AG10803 (cell line): ENCODE measurements around the gene NSD2.

Source experiments
- DNase-seq: peaks from one replicate; pipeline ENCODE4 v3.0.0; 2010; ENCODE audit warnings: low read depth
- H3K4me3 ChIP-seq: 2 replicates; pipeline ENCODE4 v1.5.1; 2011; ENCODE audit warnings: mild to moderate bottlenecking, low read length, control low read depth
- TF ChIP-seq, protein P1 (sequence below): conservative IDR thresholded peaks from 2 replicates; pipeline ENCODE4 v1.5.1; 2011; ENCODE audit warnings: mild to moderate bottlenecking, low read length, control low read depth, inconsistent platforms

Gene NSD2

DNA sequence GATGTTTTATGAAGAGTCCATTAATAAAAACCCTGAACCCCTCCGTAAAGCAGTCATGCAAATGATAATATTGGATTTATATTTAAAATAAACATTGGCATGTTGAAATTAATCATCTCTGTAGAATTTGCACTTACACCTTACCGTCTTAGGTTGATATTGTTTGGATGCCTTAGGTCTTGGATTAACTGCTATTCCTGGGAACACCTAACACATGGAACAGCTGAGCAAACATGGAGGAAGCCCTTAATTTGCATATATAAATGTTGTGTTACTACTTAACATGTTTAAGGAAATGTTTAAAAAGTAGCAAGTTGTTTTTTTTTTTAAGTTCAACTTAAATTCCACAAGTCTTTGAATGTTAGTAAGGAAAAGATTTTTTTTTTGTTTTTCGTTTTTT lies 62.5 kb downstream of the NSD2 start:
- TF ChIP-seq, protein P1, sequence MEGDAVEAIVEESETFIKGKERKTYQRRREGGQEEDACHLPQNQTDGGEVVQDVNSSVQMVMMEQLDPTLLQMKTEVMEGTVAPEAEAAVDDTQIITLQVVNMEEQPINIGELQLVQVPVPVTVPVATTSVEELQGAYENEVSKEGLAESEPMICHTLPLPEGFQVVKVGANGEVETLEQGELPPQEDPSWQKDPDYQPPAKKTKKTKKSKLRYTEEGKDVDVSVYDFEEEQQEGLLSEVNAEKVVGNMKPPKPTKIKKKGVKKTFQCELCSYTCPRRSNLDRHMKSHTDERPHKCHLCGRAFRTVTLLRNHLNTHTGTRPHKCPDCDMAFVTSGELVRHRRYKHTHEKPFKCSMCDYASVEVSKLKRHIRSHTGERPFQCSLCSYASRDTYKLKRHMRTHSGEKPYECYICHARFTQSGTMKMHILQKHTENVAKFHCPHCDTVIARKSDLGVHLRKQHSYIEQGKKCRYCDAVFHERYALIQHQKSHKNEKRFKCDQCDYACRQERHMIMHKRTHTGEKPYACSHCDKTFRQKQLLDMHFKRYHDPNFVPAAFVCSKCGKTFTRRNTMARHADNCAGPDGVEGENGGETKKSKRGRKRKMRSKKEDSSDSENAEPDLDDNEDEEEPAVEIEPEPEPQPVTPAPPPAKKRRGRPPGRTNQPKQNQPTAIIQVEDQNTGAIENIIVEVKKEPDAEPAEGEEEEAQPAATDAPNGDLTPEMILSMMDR: no peak
- no peak for DNase-seq
- no peak overlapping the region for H3K4me3 ChIP-seq

DNA sequence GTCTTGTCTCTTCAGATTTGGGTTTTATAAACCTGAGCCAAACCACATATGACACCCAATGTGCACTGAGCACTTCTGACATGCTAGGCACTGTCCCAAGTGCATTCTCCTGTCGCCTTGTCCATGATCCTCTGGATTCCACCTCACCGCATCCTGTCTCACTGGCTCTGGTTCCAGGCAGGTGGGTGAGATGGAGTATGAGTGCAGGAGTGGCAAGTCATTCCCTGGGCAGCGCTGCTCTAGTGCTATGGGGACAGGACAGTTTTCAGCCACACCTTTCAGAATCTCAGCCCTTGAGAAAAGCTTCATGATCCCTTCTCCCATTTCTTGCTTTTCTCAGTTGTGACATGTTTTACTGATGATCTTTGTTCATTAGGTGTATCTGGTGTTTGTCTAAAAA lies 66.4 kb downstream of the NSD2 start:
- TF ChIP-seq, protein P1: no peak
- no peak for DNase-seq
- H3K4me3 ChIP-seq: no peak overlapping the region

DNA sequence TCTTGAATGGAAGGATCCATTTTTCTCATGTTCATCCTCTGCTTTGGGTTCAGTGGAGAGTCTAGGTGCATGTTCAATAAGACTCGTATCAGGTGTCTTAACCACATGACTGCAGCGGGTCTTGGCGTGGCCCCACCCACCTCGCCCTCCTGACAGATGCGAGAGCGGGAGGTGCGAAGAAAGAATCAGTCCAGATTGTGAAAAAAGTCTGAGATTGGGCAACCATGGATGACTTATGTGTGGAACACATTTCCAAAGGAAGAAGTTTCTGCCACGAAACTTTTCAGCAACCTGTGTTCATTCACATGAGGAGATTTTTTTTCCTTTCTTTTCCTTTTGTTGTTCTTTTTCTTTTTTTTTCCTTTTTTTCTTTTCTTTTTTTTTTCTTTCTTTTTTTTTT lies 66.8 kb downstream of the NSD2 start:
- TF ChIP-seq, protein P1: no peak

DNA sequence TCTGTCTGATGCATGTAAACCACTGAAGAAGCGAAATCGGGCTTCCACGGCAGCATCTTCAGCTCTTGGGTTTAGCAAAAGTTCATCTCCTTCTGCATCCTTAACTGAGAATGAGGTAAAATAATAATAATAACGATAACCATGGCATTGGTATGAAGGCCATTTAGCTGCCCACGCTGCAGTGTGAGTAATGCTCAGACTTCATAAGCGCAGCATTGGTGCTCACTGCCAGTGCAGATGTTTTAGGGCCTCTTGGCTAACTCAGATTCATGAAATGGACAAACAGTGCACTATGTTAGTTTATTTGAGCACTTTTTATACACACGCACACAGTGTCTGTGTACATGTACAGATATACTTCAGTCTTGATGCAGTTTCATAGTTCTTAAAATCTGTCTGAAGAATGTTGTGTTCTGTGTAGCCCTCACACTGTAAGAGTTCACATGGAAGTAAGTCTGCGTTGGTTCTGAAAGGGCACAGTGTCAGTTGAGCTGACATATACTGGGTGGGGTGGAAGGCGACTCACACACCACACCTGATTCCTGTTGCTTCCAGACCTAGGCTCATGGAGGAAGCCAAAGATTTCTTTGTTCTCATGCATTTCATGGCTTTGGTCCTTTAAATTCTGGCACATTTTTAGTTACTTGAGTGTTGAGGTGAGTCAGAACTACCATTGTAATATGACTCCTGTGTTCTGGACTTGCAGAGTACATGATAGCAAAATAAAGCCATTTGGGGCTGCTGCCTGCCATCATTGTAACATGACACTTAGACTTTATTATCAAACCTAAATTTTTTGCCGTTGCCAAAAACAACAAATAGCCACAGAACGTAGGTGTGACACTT lies 68.7 kb downstream of the NSD2 start:
- no peak overlapping the region for H3K4me3 ChIP-seq
- TF ChIP-seq, protein P1: no peak
- DNase-seq: peak; percentile 72

More for the DNA sequence above, 66.8 kb downstream of the NSD2 start:
- H3K4me3 ChIP-seq: no peak overlapping the region
- no peak for DNase-seq

DNA sequence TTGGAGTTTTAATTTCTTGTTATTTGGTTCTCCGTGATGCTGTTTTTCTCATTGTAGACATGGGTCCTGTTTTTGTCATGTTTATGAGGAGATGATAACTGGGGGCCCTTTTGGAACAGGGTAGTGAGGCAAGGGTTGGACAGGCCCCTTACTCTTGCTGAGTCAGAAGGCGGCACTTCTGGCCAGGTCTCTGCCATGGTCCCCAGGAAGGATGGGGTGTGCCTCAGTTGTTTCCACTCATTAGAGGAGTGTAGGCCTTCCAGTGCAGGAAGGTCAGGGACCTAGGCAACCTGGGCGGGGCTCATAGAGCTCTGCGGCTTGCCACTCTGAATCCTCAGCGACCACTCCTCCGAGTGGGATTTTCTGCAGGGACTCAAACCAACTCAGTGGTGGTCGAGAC lies 69.4 kb downstream of the NSD2 start:
- DNase-seq: no peak
- TF ChIP-seq, protein P1: no peak
- no peak overlapping the region for H3K4me3 ChIP-seq

DNA sequence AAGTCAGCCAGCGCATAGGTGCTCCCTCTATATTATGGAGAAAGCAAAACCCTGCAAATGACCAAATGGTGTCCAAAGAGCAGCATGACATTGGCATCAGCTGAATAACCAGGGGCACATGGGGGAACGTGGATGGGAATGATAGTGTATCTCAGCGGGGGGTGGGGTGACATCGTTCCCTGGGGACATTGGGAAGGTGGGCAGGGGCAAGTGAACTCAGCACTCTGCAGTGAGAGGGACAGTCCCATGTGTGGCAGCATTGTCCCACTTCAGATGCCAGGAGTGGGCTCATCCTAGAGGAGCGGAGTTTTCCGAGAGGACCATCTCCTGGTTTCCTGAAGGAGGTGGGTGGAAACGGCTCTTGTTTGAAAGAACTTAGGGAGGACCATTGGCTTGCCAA lies 72.7 kb downstream of the NSD2 start:
- TF ChIP-seq, protein P1: no peak
- H3K4me3 ChIP-seq: no peak overlapping the region
- DNase-seq: no peak
